ENCODE results near the gene TSLP.

TSLP gene

DNA sequence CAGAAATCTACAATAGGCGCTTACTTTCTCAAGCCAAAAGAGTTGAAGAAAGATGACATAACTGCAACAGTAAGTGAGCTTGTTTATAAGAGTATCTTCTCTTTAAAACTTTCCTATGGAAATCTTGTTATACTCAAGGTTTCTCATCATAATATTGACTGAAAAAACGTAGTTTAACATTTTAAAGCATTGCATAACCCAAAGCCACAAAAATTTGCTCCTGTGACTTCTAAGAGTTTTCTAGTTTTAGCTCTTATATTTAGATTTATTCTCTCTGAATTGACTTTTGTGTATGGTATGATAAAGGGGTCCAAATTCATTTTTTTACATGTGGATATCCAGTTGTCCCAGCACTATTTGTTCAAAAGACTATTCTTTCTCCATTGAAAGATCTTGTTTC lies 35.9 kb downstream of the TSLP start:
- H3K27ac ChIP-seq (ENCODE audit: low read length), result no peak overlapping the region
- peaks cover 33% of the 10 kb centered on the region for H3K36me3 ChIP-seq (replicated peaks; ENCODE audit: low read depth, low read length)
- TF ChIP-seq CTCF (IDR thresholded peaks at IDR 0.05; ENCODE audit: low read depth, low read length) (no peak), EZH2phosphoT487 (IDR thresholded peaks at IDR 0.05; ENCODE audit: low read depth) (no peak)
- no peaks in the 10 kb centered on the region for H3K9me3 ChIP-seq (ENCODE audit: insufficient read depth, low read length)
- no peaks in the 10 kb centered on the region for H3K79me2 ChIP-seq (ENCODE audit: low read length)
- H3K27me3 ChIP-seq (ENCODE audit: low read depth, low read length), result no peaks in the 10 kb centered on the region
- no peak overlapping the region for H2AFZ ChIP-seq (ENCODE audit: low read depth, low read length)
- no peaks in the 10 kb centered on the region for H3K4me1 ChIP-seq (ENCODE audit: low read length)
- H3K4me2 ChIP-seq (ENCODE audit: low read length), result no peak overlapping the region
- no peaks in the 10 kb centered on the region for H4K20me1 ChIP-seq (ENCODE audit: insufficient read depth, low read length)
- no peak overlapping the region for H3K4me3 ChIP-seq (ENCODE audit: low read length)
- H3K9ac ChIP-seq (ENCODE audit: low read length), result no peak overlapping the region

- no peaks in the 10 kb centered on the region for H3K9me3 ChIP-seq (ENCODE audit: insufficient read depth, low read length)
- H3K79me2 ChIP-seq (ENCODE audit: low read length), result no peaks in the 10 kb centered on the region
- H3K4me1 ChIP-seq (ENCODE audit: low read length), result 0 out of 2 replicates have a peak, but pooled peaks cover 3% of the 10 kb centered on the region
- no peaks in the 10 kb centered on the region for H4K20me1 ChIP-seq (ENCODE audit: insufficient read depth, low read length)
- TF ChIP-seq EZH2phosphoT487 (IDR thresholded peaks at IDR 0.05; ENCODE audit: low read depth) (no peak), CTCF (IDR thresholded peaks at IDR 0.05; ENCODE audit: low read depth, low read length) (no peak)
- peaks cover 28% of the 10 kb centered on the region for H3K36me3 ChIP-seq (replicated peaks; ENCODE audit: low read depth, low read length)
- no peak overlapping the region for H3K27ac ChIP-seq (ENCODE audit: low read length)
- no peak overlapping the region for H3K4me3 ChIP-seq (ENCODE audit: low read length)
- no peak overlapping the region for H3K9ac ChIP-seq (ENCODE audit: low read length)
- H3K4me2 ChIP-seq (ENCODE audit: low read length), result no peak overlapping the region
- H2AFZ ChIP-seq (ENCODE audit: low read depth, low read length), result no peak overlapping the region
- no peaks in the 10 kb centered on the region for H3K27me3 ChIP-seq (ENCODE audit: low read depth, low read length)
These were observed 40.4 kb downstream of the TSLP start for GRCh38 chr5:111111956-111112355.

DNA sequence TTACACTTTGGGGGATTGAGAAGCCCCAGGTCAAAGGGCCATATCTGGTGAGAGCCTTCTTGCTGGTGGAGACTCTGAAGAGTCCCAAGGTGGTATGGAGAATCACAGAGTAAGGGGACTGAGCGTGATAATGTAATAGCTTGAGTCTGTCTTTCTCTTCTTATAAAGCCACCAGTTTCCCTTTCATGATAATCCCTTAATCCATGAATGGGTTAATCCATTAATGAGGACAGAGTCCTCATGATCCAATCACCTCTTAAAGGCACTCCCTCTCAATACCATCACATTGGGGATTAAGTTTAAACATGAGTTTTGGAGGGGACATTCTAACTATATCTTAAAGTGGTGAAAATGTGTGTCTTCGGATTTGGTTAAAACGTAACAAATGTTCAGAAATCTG lies 42.2 kb downstream of the TSLP start:
- 0 out of 2 replicates have a peak, but pooled peaks cover 3% of the 10 kb centered on the region for H3K4me1 ChIP-seq (ENCODE audit: low read length)
- H3K9ac ChIP-seq (ENCODE audit: low read length), result no peak overlapping the region
- H3K27me3 ChIP-seq (ENCODE audit: low read depth, low read length), result no peaks in the 10 kb centered on the region
- H3K9me3 ChIP-seq (ENCODE audit: insufficient read depth, low read length), result no peaks in the 10 kb centered on the region
- peaks cover 29% of the 10 kb centered on the region for H3K36me3 ChIP-seq (replicated peaks; ENCODE audit: low read depth, low read length)
- no peak overlapping the region for H3K4me3 ChIP-seq (ENCODE audit: low read length)
- no peak overlapping the region for H3K27ac ChIP-seq (ENCODE audit: low read length)
- TF ChIP-seq EZH2phosphoT487 (IDR thresholded peaks at IDR 0.05; ENCODE audit: low read depth) (no peak), CTCF (IDR thresholded peaks at IDR 0.05; ENCODE audit: low read depth, low read length) (no peak)
- H2AFZ ChIP-seq (ENCODE audit: low read depth, low read length), result no peak overlapping the region
- no peaks in the 10 kb centered on the region for H3K79me2 ChIP-seq (ENCODE audit: low read length)
- no peak overlapping the region for H3K4me2 ChIP-seq (ENCODE audit: low read length)
- no peaks in the 10 kb centered on the region for H4K20me1 ChIP-seq (ENCODE audit: insufficient read depth, low read length)

DNA sequence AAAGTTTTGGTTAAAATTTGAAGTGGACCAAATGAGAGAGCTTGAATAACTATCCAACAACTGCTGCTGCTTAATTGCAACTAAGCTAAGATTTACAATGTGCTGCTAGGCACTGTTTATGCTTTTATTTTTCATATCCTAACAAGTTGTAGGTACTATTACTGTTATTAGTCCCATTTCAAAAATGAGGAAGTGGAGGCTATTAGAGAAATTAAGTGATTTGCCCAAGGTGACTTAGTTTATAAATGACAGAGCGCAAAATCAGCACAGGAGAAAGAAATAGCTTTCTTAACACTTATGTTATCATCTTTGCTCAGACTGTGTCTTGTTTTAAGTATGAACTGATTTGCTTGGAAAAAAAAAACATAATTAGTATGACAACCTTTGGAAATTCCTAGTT lies 43.7 kb downstream of the TSLP start:
- H4K20me1 ChIP-seq (ENCODE audit: insufficient read depth, low read length), result no peaks in the 10 kb centered on the region
- no peak overlapping the region for H3K27ac ChIP-seq (ENCODE audit: low read length)
- no peak overlapping the region for H3K4me3 ChIP-seq (ENCODE audit: low read length)
- no peaks in the 10 kb centered on the region for H3K9me3 ChIP-seq (ENCODE audit: insufficient read depth, low read length)
- no peak overlapping the region for H3K9ac ChIP-seq (ENCODE audit: low read length)
- no peak for TF ChIP-seq CTCF (IDR thresholded peaks at IDR 0.05; ENCODE audit: low read depth, low read length)
- H3K4me1 ChIP-seq (ENCODE audit: low read length), result 0 out of 2 replicates have a peak, but pooled peaks cover 3% of the 10 kb centered on the region
- H3K4me2 ChIP-seq (ENCODE audit: low read length), result no peak overlapping the region
- no peak overlapping the region for H2AFZ ChIP-seq (ENCODE audit: low read depth, low read length)
- no peaks in the 10 kb centered on the region for H3K79me2 ChIP-seq (ENCODE audit: low read length)
- H3K27me3 ChIP-seq (ENCODE audit: low read depth, low read length), result no peaks in the 10 kb centered on the region
- peaks cover 35% of the 10 kb centered on the region for H3K36me3 ChIP-seq (replicated peaks; ENCODE audit: low read depth, low read length)

All from OCI-LY3 (cell line).